Vagina (tissue), 2 donors: ENCODE results near the gene PDE4DIP.
"Not testable (repeated sequence)": the region's sequence is repeated elsewhere in the genome, so short reads cannot be mapped to it uniquely, and the experiment has no call there.

Experiments used
- CTCF ChIP-seq, 3 experiments: fragments of 450-650 bp in 2 of 3; fragments of 200-600 bp in 1 of 3; sonication (generic) in 1 of 3; IDR thresholded peaks; one replicate each; pipeline ENCODE4 v1.5.1; 2017 to 2019; ENCODE audit warnings: antibody characterized with exemption in 3 of 3, mild to moderate bottlenecking in 2 of 3, moderate library complexity in 2 of 3
- POLR2A ChIP-seq, 2 donors: fragments of 450-650 bp; IDR thresholded peaks; one replicate each; pipeline ENCODE4 v1.6.1; 2017; ENCODE audit warnings: antibody characterized with exemption in 2 of 2, mild to moderate bottlenecking in 2 of 2, moderate library complexity in 2 of 2
- POLR2AphosphoS5 ChIP-seq, 2 donors: sonication (generic); formaldehyde crosslinking; IDR thresholded peaks; one replicate each; pipeline ENCODE4 v1.9.0; 2017; ENCODE audit warnings: antibody characterized with exemption in 2 of 2, mild to moderate bottlenecking in 2 of 2, low read depth in 1 of 2; ENCODE audit not compliant: insufficient read depth in 1 of 2

GRCh38 chr1:149008326-149008725 is 164.1 kb downstream of the PDE4DIP start:
- not testable (repeated sequence) for TF ChIP-seq CTCF (IDR thresholded peaks at IDR 0.05); POLR2A (IDR thresholded peaks at IDR 0.05); POLR2AphosphoS5 (IDR thresholded peaks at IDR 0.05; ENCODE audit: insufficient read depth in 1 of 2, low read depth in 1 of 2)
